ENCODE data around the gene WDR76.

Gene WDR76

DNA sequence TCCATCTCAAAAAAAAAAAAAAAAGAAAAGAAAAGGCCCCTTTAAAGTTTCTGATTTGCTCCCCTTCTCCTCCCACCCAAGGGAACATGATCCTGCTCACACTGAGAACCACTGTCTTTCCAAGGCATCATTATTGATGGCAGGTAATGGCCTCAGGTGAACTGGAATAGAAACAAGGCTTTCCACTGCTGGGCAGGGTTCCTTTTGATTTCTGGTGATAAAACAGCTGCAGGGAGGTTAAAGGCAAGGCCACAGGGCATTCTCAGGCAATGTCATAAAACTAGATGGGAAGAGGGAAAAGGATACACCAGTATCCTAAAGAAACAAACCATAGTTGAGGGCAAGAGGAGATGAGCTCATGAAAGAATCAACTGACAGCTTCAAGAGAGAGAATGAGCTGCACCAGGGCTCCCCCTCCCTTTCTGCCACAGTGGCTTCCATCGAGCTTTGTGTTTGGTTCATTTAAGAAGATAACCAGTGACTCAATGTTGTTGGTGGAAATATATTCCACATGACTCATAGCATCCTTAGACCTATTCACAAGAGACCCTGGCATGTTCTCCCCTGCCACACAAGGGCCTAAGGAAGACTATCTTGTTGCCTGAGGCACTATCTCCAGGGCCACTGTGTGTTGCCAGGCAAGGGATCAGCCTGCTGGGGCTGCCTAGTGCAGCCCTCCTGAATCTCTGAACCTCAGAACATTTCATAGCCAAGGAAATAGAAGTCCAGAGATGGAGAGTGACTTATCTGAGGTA is 86.4 kb downstream of the WDR76 start:
- no peak for TF ChIP-seq EZH2phosphoT487 (conservative IDR thresholded peaks at IDR 0.05; ENCODE audit: low read length)
- TF ChIP-seq, protein P1, sequence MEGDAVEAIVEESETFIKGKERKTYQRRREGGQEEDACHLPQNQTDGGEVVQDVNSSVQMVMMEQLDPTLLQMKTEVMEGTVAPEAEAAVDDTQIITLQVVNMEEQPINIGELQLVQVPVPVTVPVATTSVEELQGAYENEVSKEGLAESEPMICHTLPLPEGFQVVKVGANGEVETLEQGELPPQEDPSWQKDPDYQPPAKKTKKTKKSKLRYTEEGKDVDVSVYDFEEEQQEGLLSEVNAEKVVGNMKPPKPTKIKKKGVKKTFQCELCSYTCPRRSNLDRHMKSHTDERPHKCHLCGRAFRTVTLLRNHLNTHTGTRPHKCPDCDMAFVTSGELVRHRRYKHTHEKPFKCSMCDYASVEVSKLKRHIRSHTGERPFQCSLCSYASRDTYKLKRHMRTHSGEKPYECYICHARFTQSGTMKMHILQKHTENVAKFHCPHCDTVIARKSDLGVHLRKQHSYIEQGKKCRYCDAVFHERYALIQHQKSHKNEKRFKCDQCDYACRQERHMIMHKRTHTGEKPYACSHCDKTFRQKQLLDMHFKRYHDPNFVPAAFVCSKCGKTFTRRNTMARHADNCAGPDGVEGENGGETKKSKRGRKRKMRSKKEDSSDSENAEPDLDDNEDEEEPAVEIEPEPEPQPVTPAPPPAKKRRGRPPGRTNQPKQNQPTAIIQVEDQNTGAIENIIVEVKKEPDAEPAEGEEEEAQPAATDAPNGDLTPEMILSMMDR (IDR thresholded peaks at IDR 0.05; ENCODE audit: insufficient read depth, low read length, poor library complexity, severe bottlenecking): no peak
- Histone ChIP-seq H3F3A (ENCODE audit: insufficient read depth) (no peaks in the 10 kb centered on the region), H3K9me3 (ENCODE audit: insufficient read depth, low read length) (no peaks in the 10 kb centered on the region), H3K79me2 (ENCODE audit: insufficient read depth, low read length) (no peaks in the 10 kb centered on the region), H3K9ac (ENCODE audit: low read length) (no peak overlapping the region), H4K20me1 (ENCODE audit: low read depth, low read length) (no peaks in the 10 kb centered on the region), H3K27me3 (ENCODE audit: low read length) (no peaks in the 10 kb centered on the region), H3K4me2 (ENCODE audit: low read depth, low read length, poor library complexity, severe bottlenecking) (no peak overlapping the region), H2AFZ (ENCODE audit: low read depth, low read length, severe bottlenecking) (no peak overlapping the region), H3K9me2 (replicated peaks; ENCODE audit: insufficient read depth, low read length) (no peaks in the 10 kb centered on the region), H3K27ac (ENCODE audit: low read depth, low read length) (no peak overlapping the region), H3K4me3 (ENCODE audit: insufficient read depth, low read length, poor library complexity, severe bottlenecking) (no peak overlapping the region), H3K36me3 (ENCODE audit: low read length) (no peaks in the 10 kb centered on the region)

DNA sequence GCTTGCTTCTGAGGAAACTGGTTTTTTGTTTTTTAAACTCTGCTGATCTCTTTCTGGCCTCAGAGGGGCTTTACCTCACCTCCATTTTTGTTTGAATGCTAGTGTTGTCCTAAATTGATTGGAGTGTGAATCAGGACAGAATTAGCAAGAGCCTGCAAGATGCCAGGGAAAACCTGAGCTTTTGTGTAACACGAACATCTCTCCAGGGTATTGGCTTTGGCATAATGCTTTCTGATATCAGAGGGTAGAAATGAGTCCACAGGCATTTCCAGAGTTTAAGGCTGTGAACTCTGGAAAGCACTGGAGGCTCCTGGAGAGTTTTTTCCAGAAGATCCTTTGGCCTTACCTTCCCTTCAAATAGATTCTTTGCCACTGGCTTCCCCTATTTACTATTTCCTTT is 87.1 kb downstream of the WDR76 start:
- H3K27ac ChIP-seq (ENCODE audit: low read depth, low read length): no peak overlapping the region
- H2AFZ ChIP-seq (ENCODE audit: low read depth, low read length, severe bottlenecking): no peak overlapping the region
- H3K27me3 ChIP-seq (ENCODE audit: low read length): no peaks in the 10 kb centered on the region
- no peaks in the 10 kb centered on the region for H3K36me3 ChIP-seq (ENCODE audit: low read length)
- H3K9me3 ChIP-seq (ENCODE audit: insufficient read depth, low read length): no peaks in the 10 kb centered on the region
- H3F3A ChIP-seq (ENCODE audit: insufficient read depth): no peaks in the 10 kb centered on the region
- no peak overlapping the region for H3K4me2 ChIP-seq (ENCODE audit: low read depth, low read length, poor library complexity, severe bottlenecking)
- H3K9me2 ChIP-seq (replicated peaks; ENCODE audit: insufficient read depth, low read length): no peaks in the 10 kb centered on the region
- no peak overlapping the region for H3K9ac ChIP-seq (ENCODE audit: low read length)
- no peaks in the 10 kb centered on the region for H3K79me2 ChIP-seq (ENCODE audit: insufficient read depth, low read length)
- no peaks in the 10 kb centered on the region for H4K20me1 ChIP-seq (ENCODE audit: low read depth, low read length)
- no peak overlapping the region for H3K4me3 ChIP-seq (ENCODE audit: insufficient read depth, low read length, poor library complexity, severe bottlenecking)
- TF ChIP-seq, protein P1 (IDR thresholded peaks at IDR 0.05; ENCODE audit: insufficient read depth, low read length, poor library complexity, severe bottlenecking): no peak
- TF ChIP-seq EZH2phosphoT487 (conservative IDR thresholded peaks at IDR 0.05; ENCODE audit: low read length): no peak

DNA sequence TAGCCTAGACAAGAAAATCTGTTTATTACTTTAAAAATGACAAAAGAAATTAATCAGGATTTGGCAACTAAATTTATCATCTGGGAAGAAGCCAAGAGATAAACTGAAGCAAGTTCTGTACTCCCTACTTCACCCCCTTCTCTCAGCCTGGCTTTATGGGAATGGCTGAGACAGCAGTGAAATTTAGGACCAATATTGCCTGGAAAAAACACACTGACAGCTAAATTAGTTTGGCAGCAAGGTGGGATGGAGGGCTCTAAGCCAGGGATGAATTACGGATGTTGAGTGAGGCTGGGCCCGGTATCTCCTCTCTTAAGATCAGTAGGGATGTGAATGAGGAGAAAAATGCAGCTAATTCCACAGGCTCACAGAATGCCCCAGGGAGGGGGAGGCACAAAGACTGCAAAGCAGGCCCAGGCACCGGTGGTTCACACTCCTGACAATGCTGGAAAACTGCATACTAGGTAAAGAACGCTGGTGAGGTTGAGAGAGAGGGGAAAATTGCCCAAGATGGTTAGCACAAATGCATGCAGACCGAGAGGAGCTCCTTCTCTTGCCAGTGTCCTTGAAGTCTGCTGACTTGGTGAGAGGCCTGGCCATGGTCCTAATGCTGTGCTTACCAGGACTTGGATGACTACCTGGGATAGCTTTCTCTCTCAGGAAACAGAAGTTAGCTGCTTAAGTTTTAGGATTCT is 89.0 kb downstream of the WDR76 start:
- H3K27me3 ChIP-seq (ENCODE audit: low read length): no peaks in the 10 kb centered on the region
- no peak overlapping the region for H3K9ac ChIP-seq (ENCODE audit: low read length)
- no peak overlapping the region for H2AFZ ChIP-seq (ENCODE audit: low read depth, low read length, severe bottlenecking)
- H4K20me1 ChIP-seq (ENCODE audit: low read depth, low read length): no peaks in the 10 kb centered on the region
- no peak overlapping the region for H3K4me3 ChIP-seq (ENCODE audit: insufficient read depth, low read length, poor library complexity, severe bottlenecking)
- no peak overlapping the region for H3K4me2 ChIP-seq (ENCODE audit: low read depth, low read length, poor library complexity, severe bottlenecking)
- no peaks in the 10 kb centered on the region for H3K36me3 ChIP-seq (ENCODE audit: low read length)
- TF ChIP-seq EZH2phosphoT487 (conservative IDR thresholded peaks at IDR 0.05; ENCODE audit: low read length): no peak
- TF ChIP-seq, protein P1 (IDR thresholded peaks at IDR 0.05; ENCODE audit: insufficient read depth, low read length, poor library complexity, severe bottlenecking): no peak
- H3K9me2 ChIP-seq (replicated peaks; ENCODE audit: insufficient read depth, low read length): no peaks in the 10 kb centered on the region
- no peaks in the 10 kb centered on the region for H3K9me3 ChIP-seq (ENCODE audit: insufficient read depth, low read length)
- H3K79me2 ChIP-seq (ENCODE audit: insufficient read depth, low read length): no peaks in the 10 kb centered on the region
- no peak overlapping the region for H3K27ac ChIP-seq (ENCODE audit: low read depth, low read length)
- no peaks in the 10 kb centered on the region for H3F3A ChIP-seq (ENCODE audit: insufficient read depth)
